GM12872 (cell line): ENCODE measurements around the gene ABCG5.

Source experiments
- TF ChIP-seq, protein P1 (sequence below): IDR thresholded peaks from 3 replicates; pipeline ENCODE4 v1.5.1; 2011; ENCODE audit warnings: low read depth, mild to moderate bottlenecking, low read length, moderate library complexity; ENCODE audit not compliant: insufficient read depth

ABCG5 gene

GRCh38 chr2:43838560-43839267 is at the start of gene ABCG5, which contains the start of gene ABCG8:
ABCG5 (minus strand) TSS chr2:43838839; CDS start chr2:43838679, 160 bp downstream.
ABCG8 (plus strand) TSS chr2:43838971; CDS start chr2:43839054, 83 bp downstream.
- TF ChIP-seq, protein P1, sequence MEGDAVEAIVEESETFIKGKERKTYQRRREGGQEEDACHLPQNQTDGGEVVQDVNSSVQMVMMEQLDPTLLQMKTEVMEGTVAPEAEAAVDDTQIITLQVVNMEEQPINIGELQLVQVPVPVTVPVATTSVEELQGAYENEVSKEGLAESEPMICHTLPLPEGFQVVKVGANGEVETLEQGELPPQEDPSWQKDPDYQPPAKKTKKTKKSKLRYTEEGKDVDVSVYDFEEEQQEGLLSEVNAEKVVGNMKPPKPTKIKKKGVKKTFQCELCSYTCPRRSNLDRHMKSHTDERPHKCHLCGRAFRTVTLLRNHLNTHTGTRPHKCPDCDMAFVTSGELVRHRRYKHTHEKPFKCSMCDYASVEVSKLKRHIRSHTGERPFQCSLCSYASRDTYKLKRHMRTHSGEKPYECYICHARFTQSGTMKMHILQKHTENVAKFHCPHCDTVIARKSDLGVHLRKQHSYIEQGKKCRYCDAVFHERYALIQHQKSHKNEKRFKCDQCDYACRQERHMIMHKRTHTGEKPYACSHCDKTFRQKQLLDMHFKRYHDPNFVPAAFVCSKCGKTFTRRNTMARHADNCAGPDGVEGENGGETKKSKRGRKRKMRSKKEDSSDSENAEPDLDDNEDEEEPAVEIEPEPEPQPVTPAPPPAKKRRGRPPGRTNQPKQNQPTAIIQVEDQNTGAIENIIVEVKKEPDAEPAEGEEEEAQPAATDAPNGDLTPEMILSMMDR, result no peak

- TF ChIP-seq, protein P1, result no peak
Observed at GRCh38 chr2:43887176-43887575, 48.5 kb upstream of the ABCG5 start.

- TF ChIP-seq, protein P1, result no peak
Observed at GRCh38 chr2:43885132-43885632, 46.5 kb upstream of the ABCG5 start.

GRCh38 chr2:43884689-43885088 is 46.0 kb upstream of the ABCG5 start:
- TF ChIP-seq, protein P1, result no peak

- TF ChIP-seq, protein P1, result no peak
Observed at GRCh38 chr2:43882312-43882711, 43.7 kb upstream of the ABCG5 start.

DNA sequence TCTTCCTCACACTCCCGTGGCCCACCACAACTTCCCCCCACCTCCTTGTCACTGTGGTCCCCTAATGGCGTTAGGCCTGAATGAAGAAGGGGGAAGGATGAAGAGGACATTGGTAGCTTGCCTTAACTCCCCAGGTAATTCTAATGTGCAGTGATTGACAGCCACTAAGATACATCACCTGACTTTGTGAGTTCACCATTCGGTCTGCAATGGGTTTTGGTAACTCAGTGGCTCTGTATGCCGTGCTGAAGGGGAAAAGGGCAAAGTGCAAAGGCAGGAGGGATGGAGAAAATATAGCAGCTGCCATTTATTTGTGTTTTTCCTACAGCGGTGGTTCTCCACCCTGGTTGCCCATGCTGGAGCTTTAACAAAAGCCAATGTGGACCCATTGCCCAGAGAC is 42.3 kb upstream of the ABCG5 start:
- TF ChIP-seq, protein P1, result no peak

DNA sequence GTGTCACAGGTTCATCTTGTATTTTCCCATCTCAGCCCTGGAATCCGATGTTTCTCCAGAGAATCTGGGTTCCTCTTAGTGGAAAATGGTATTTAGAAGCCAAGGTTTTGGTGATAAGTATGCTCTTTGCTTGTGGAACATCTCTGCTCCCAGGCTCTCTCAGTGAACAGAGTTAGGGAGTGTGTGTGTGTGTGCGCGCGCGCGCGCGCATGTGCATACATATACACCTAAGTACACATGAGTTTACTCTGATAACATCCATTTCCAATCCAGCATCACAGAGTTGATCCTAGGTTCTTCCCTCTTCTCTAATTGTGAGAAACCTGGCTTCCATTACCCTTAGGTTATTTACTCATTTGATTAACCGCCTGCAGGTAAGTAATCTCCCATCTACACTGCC is 41.8 kb upstream of the ABCG5 start:
- TF ChIP-seq, protein P1, result no peak
